PC-9 (cell line): ENCODE data around the gene GFER. TPM values are rescaled to one million over a fixed set of nuclear protein-coding genes. Genes with fewer than 3 reads are reported as not detected.
A peak's percentile ranks its signal among the peaks of the same experiment; 100 is the strongest.

ENCODE experiments used
- BruUV-seq: library from RNA; stranded (reverse); fragments of 400-500 nt; replicated peaks from 2 replicates; lab custom pipeline; 2021; lab: Mats Ljungman, UMichigan
- CTCF ChIA-PET: fragments of 300-600 bp; sonication (Branson Sonifier 250); formaldehyde crosslinking; loops from one replicate; lab custom pipeline; 2022; ENCODE audit warnings: antibody characterized with exemption; lab: Charles Lee
- POLR2A ChIA-PET: fragments of 300-600 bp; sonication (Branson Sonifier 250); formaldehyde crosslinking; loops from one replicate; lab custom pipeline; 2022; ENCODE audit warnings: antibody characterized with exemption; ENCODE audit not compliant: unreplicated experiment; lab: Charles Lee
- DNase-seq, 2 experiments: peaks; one replicate each; pipeline versions ENCODE4 v3.0.0 to v3.0.0-alpha.2; 2015 to 2022; ENCODE audit warnings: mixed read lengths in 1 of 2
- H2AFZ ChIP-seq: fragments of 200-600 bp; sonication (generic); 2 replicates; pipeline ENCODE4 v1.8.1; 2017; ENCODE audit warnings: antibody characterized with exemption
- H3F3A ChIP-seq: fragments of 200-600 bp; sonication (generic); 2 replicates; pipeline ENCODE4 v1.8.1; 2017; ENCODE audit warnings: antibody characterized with exemption, mild to moderate bottlenecking, low read depth; ENCODE audit not compliant: insufficient read depth
- H3K27ac ChIP-seq: fragments of 200-600 bp; sonication (generic); 2 replicates; pipeline ENCODE4 v1.6.1; 2016; ENCODE audit warnings: mixed run types
- H3K27me3 ChIP-seq: fragments of 200-600 bp; sonication (generic); 2 replicates; pipeline ENCODE4 v1.6.1; 2016; ENCODE audit warnings: low read depth, mixed run types; ENCODE audit not compliant: insufficient read depth
- H3K36me3 ChIP-seq: fragments of 200-600 bp; sonication (generic); 2 replicates; pipeline ENCODE4 v1.6.1; 2016; ENCODE audit warnings: low read depth, mixed run types
- H3K4me1 ChIP-seq: fragments of 200-600 bp; sonication (generic); replicated peaks from 2 replicates; pipeline ENCODE4 v1.6.1; 2016; ENCODE audit warnings: mixed run types; ENCODE audit not compliant: insufficient read depth
- H3K4me2 ChIP-seq: fragments of 200-600 bp; sonication (generic); 2 replicates; pipeline ENCODE4 v1.6.1; 2017; ENCODE audit warnings: mixed run types
- H3K4me3 ChIP-seq: fragments of 200-600 bp; sonication (generic); 2 replicates; pipeline ENCODE4 v1.6.1; 2016; ENCODE audit warnings: mixed run types
- H3K79me2 ChIP-seq: fragments of 200-600 bp; sonication (generic); 2 replicates; pipeline ENCODE4 v1.6.1; 2017; ENCODE audit warnings: low read depth, mixed run types
- H3K9me2 ChIP-seq: fragments of 200-600 bp; sonication (generic); 2 replicates; pipeline ENCODE4 v1.8.1; 2017; ENCODE audit warnings: mild to moderate bottlenecking; ENCODE audit not compliant: insufficient read depth
- H3K9me3 ChIP-seq: fragments of 200-600 bp; sonication (generic); 2 replicates; pipeline ENCODE4 v1.8.1; 2016; ENCODE audit warnings: low read depth; ENCODE audit not compliant: insufficient read depth
- H4K20me1 ChIP-seq: fragments of 200-600 bp; sonication (generic); 2 replicates; pipeline ENCODE4 v1.8.1; 2017; ENCODE audit not compliant: insufficient read depth
- CTCF ChIP-seq: fragments of 200-600 bp; sonication (generic); conservative IDR thresholded peaks from 2 replicates; pipeline ENCODE4 v1.6.1; 2017; ENCODE audit warnings: mixed run types, antibody characterized with exemption, mild to moderate bottlenecking, moderate library complexity
- EZH2 ChIP-seq: fragments of 200-600 bp; sonication (generic); IDR thresholded peaks from 2 replicates; pipeline ENCODE4 v1.8.0; 2017; ENCODE audit warnings: antibody characterized with exemption, low read depth
- intact Hi-C: fragments of 100-400 bp; cut with micrococcal nuclease; formaldehyde crosslinking; loops from one replicate; pipeline ENCODE4 v1.10.0; 2022; ENCODE audit not compliant: unreplicated experiment
- total RNA-seq: library from RNA; stranded (reverse); gene quantifications from 2 replicates; pipeline ENCODE4 v1.2.3, GENCODE V29; 2021

Gene GFER
- total RNA-seq, 1 experiment from 2014 or later = 59.7 TPM

GRCh38 chr16:1941162-1942046 lies 42.6 kb upstream of the GFER start:
- DNase-seq = no peak
- Histone ChIP-seq H3K27me3 (no peaks in the 10 kb centered on the region), H3K4me3 (peak overlapping the region; percentile 81; the same call in 1 of the 2 replicates), H4K20me1 (0 out of 2 replicates have a peak, but pooled peaks cover 3% of the 10 kb centered on the region), H3K9me3 (no peaks in the 10 kb centered on the region), H3F3A (peaks cover 44% of the 10 kb centered on the region; the same call in 1 of the 2 replicates), H3K4me2 (peak overlapping the region; percentile 86), H2AFZ (no peak overlapping the region), H3K4me1 (peaks cover 21% of the 10 kb centered on the region), H3K79me2 (peaks cover 18% of the 10 kb centered on the region; the same call in 1 of the 2 replicates), H3K36me3 (no peaks in the 10 kb centered on the region), H3K27ac (peak overlapping the region; percentile 61), H3K9me2 (no peaks in the 10 kb centered on the region)
- POLR2A ChIA-PET = interaction anchor here (0.7 kb wide), 1 partner anchor 27 kb away, joined by 4 read pairs; no protein-coding TSS in a partner anchor
- TF ChIP-seq EZH2 (no peak), CTCF (no peak)
- TSS peak; percentile 28 for BruUV-seq
- CTCF ChIA-PET = interaction anchor here (0.6 kb wide), 1 partner anchor 8 kb away, joined by 3 read pairs; no protein-coding TSS in a partner anchor
- intact Hi-C loops = loop anchor here (2.0 to 5.0 kb wide), 2 partner anchors 17 to 159 kb away; partner anchors contain the start of genes NDUFB10, NUBP2 and SPSB3

- Histone ChIP-seq H3K27ac (peak overlapping the region; percentile 61), H3K4me3 (peak overlapping the region; percentile 81), H2AFZ (peak overlapping the region; percentile 94), H3F3A (peaks cover 39% of the 10 kb centered on the region; the same call in 1 of the 2 replicates), H3K36me3 (no peaks in the 10 kb centered on the region), H3K9me3 (no peaks in the 10 kb centered on the region), H3K9me2 (no peaks in the 10 kb centered on the region), H3K4me2 (peak overlapping the region; percentile 86), H3K79me2 (peaks cover 18% of the 10 kb centered on the region; the same call in 1 of the 2 replicates), H3K4me1 (peaks cover 21% of the 10 kb centered on the region), H4K20me1 (0 out of 2 replicates have a peak, but pooled peaks cover 3% of the 10 kb centered on the region), H3K27me3 (no peaks in the 10 kb centered on the region)
- POLR2A ChIA-PET = interaction anchor here (0.9 kb wide), 1 partner anchor 770 kb away, joined by 13 read pairs; no protein-coding TSS in a partner anchor
- no TSS peak for BruUV-seq
- CTCF ChIA-PET = no interaction called here
- no peak for TF ChIP-seq CTCF
- TF ChIP-seq EZH2 = no peak
- peak; percentile 63 to 79 for DNase-seq
- intact Hi-C loops = loop anchor here (2.0 to 5.0 kb wide), 2 partner anchors 17 to 160 kb away; partner anchors contain the start of genes NDUFB10, NUBP2 and SPSB3
These were observed 41.8 kb upstream of the GFER start for GRCh38 chr16:1942047-1942809.
